Measurements from ENCODE around the gene SEMA3E. TPM values are rescaled to one million over a fixed set of nuclear protein-coding genes. Genes with fewer than 3 reads are reported as not detected.

The SEMA3E gene
- total RNA-seq, 1 donor: 1.4 TPM

DNA sequence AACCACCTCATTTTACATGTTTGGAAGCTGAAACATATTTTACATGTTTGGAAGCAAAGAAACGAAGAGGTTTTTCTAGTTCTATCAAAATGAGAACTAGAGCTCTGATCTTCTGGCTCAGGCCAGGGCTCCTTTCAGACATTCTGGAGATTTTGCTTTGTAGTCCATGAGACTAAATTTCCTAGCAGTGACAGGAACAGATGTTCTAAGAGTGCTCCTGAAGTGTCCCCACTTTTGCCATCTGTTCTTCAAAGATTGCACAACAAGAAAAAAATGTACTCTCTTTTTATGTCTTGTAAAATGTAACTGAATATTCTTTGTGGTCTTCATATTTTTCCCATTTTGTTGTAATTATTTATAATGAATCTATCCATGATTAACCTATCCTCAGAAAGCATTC lies 289.8 kb downstream of the SEMA3E start:
- Histone ChIP-seq H3K27me3 (ENCODE audit: insufficient read depth, low read length) (no peaks in the 10 kb centered on the region), H2AFZ (ENCODE audit: low read length) (no peak overlapping the region), H3K4me1 (ENCODE audit: insufficient read depth, low read length) (no peaks in the 10 kb centered on the region), H3K4me2 (ENCODE audit: insufficient read depth, low read length) (no peak overlapping the region), H4K20me1 (ENCODE audit: insufficient read depth, low read length) (no peaks in the 10 kb centered on the region), H3K4me3 (ENCODE audit: insufficient read depth, low read length) (no peak overlapping the region), H3K79me2 (ENCODE audit: insufficient read depth, low read length) (no peaks in the 10 kb centered on the region), H3K36me3 (ENCODE audit: insufficient read depth, low read length) (no peaks in the 10 kb centered on the region), H3K9me3 (ENCODE audit: low read depth, low read length) (no peaks in the 10 kb centered on the region), H3K27ac (ENCODE audit: low read depth, low read length) (no peak overlapping the region)
- TF ChIP-seq, protein P1, sequence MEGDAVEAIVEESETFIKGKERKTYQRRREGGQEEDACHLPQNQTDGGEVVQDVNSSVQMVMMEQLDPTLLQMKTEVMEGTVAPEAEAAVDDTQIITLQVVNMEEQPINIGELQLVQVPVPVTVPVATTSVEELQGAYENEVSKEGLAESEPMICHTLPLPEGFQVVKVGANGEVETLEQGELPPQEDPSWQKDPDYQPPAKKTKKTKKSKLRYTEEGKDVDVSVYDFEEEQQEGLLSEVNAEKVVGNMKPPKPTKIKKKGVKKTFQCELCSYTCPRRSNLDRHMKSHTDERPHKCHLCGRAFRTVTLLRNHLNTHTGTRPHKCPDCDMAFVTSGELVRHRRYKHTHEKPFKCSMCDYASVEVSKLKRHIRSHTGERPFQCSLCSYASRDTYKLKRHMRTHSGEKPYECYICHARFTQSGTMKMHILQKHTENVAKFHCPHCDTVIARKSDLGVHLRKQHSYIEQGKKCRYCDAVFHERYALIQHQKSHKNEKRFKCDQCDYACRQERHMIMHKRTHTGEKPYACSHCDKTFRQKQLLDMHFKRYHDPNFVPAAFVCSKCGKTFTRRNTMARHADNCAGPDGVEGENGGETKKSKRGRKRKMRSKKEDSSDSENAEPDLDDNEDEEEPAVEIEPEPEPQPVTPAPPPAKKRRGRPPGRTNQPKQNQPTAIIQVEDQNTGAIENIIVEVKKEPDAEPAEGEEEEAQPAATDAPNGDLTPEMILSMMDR (IDR thresholded peaks at IDR 0.05; ENCODE audit: extremely low read depth, low read depth, low read length): no peak
- no peak for DNase-seq (ENCODE audit: insufficient read length, low spot score, missing footprints)

GRCh38 chr7:83355143-83355542 lies 293.8 kb downstream of the SEMA3E start:
- Histone ChIP-seq H3K4me3 (ENCODE audit: insufficient read depth, low read length) (no peak overlapping the region), H3K4me1 (ENCODE audit: insufficient read depth, low read length) (no peaks in the 10 kb centered on the region), H3K4me2 (ENCODE audit: insufficient read depth, low read length) (no peak overlapping the region), H3K9me3 (ENCODE audit: low read depth, low read length) (no peaks in the 10 kb centered on the region), H2AFZ (ENCODE audit: low read length) (no peak overlapping the region), H3K27me3 (ENCODE audit: insufficient read depth, low read length) (no peaks in the 10 kb centered on the region), H3K27ac (ENCODE audit: low read depth, low read length) (no peak overlapping the region), H3K79me2 (ENCODE audit: insufficient read depth, low read length) (no peaks in the 10 kb centered on the region), H3K36me3 (ENCODE audit: insufficient read depth, low read length) (no peaks in the 10 kb centered on the region), H4K20me1 (ENCODE audit: insufficient read depth, low read length) (no peaks in the 10 kb centered on the region)
- TF ChIP-seq, protein P1 (IDR thresholded peaks at IDR 0.05; ENCODE audit: extremely low read depth, low read depth, low read length): no peak
- DNase-seq (ENCODE audit: insufficient read length, low spot score, missing footprints): no peak

- Histone ChIP-seq H4K20me1 (ENCODE audit: insufficient read depth, low read length) (no peaks in the 10 kb centered on the region), H3K4me2 (ENCODE audit: insufficient read depth, low read length) (no peak overlapping the region), H3K4me1 (ENCODE audit: insufficient read depth, low read length) (no peaks in the 10 kb centered on the region), H3K79me2 (ENCODE audit: insufficient read depth, low read length) (no peaks in the 10 kb centered on the region), H2AFZ (ENCODE audit: low read length) (no peak overlapping the region), H3K27me3 (ENCODE audit: insufficient read depth, low read length) (no peaks in the 10 kb centered on the region), H3K9me3 (ENCODE audit: low read depth, low read length) (no peaks in the 10 kb centered on the region), H3K4me3 (ENCODE audit: insufficient read depth, low read length) (no peak overlapping the region), H3K27ac (ENCODE audit: low read depth, low read length) (no peak overlapping the region), H3K36me3 (ENCODE audit: insufficient read depth, low read length) (no peaks in the 10 kb centered on the region)
- no peak for DNase-seq (ENCODE audit: insufficient read length, low spot score, missing footprints)
- TF ChIP-seq, protein P1 (IDR thresholded peaks at IDR 0.05; ENCODE audit: extremely low read depth, low read depth, low read length): no peak
Measured at GRCh38 chr7:83347945-83348444, 300.9 kb downstream of the SEMA3E start.

GRCh38 chr7:83339907-83340306 lies 309.0 kb downstream of the SEMA3E start:
- H2AFZ ChIP-seq (ENCODE audit: low read length): no peak overlapping the region
- no peak for DNase-seq (ENCODE audit: insufficient read length, low spot score, missing footprints)
- H3K4me1 ChIP-seq (ENCODE audit: insufficient read depth, low read length): no peaks in the 10 kb centered on the region
- H3K36me3 ChIP-seq (ENCODE audit: insufficient read depth, low read length): no peaks in the 10 kb centered on the region
- no peaks in the 10 kb centered on the region for H3K9me3 ChIP-seq (ENCODE audit: low read depth, low read length)
- TF ChIP-seq, protein P1 (IDR thresholded peaks at IDR 0.05; ENCODE audit: extremely low read depth, low read depth, low read length): no peak
- no peak overlapping the region for H3K4me3 ChIP-seq (ENCODE audit: insufficient read depth, low read length)
- H3K79me2 ChIP-seq (ENCODE audit: insufficient read depth, low read length): no peaks in the 10 kb centered on the region
- H3K4me2 ChIP-seq (ENCODE audit: insufficient read depth, low read length): no peak overlapping the region
- H3K27ac ChIP-seq (ENCODE audit: low read depth, low read length): no peak overlapping the region
- no peaks in the 10 kb centered on the region for H3K27me3 ChIP-seq (ENCODE audit: insufficient read depth, low read length)
- H4K20me1 ChIP-seq (ENCODE audit: insufficient read depth, low read length): no peaks in the 10 kb centered on the region
